Inflammatory macrophage treated with lipopolysaccharide for 1 hour (primary cell): ENCODE results near the gene LCOR.
"Not testable (repeated sequence)": the region's sequence is repeated elsewhere in the genome, so short reads cannot be mapped to it uniquely, and the experiment has no call there.

Experiments
- DNase-seq, 2 donors: peaks; one replicate each; pipeline ENCODE4 v3.0.0-alpha.2; 2020 to 2022

The LCOR gene

GRCh38 chr10:96840841-96841518 is 8.9 kb downstream of the LCOR start:
- DNase-seq = peak; percentile 14 to 29

GRCh38 chr10:96842896-96843723 is 11.0 kb downstream of the LCOR start:
- DNase-seq = no peak

- no peak for DNase-seq
These were observed 11.7 kb downstream of the LCOR start for GRCh38 chr10:96843823-96844222.

- no peak for DNase-seq
These were observed 14.3 kb downstream of the LCOR start for GRCh38 chr10:96846395-96846794.

GRCh38 chr10:96846926-96847325 is 14.8 kb downstream of the LCOR start:
- DNase-seq = no peak

GRCh38 chr10:96847356-96847755 is 15.3 kb downstream of the LCOR start:
- DNase-seq = not testable (repeated sequence)

GRCh38 chr10:96850113-96850512 is 18.0 kb downstream of the LCOR start:
- DNase-seq = no peak

GRCh38 chr10:96850825-96851224 is 18.7 kb downstream of the LCOR start:
- DNase-seq = no peak

GRCh38 chr10:96851281-96851680 is 19.2 kb downstream of the LCOR start:
- no peak for DNase-seq

- DNase-seq = no peak
These were observed 24.2 kb downstream of the LCOR start for GRCh38 chr10:96856317-96856716.

GRCh38 chr10:96857301-96858012 is 25.4 kb downstream of the LCOR start:
- DNase-seq = no peak

GRCh38 chr10:96858038-96858705 is 26.1 kb downstream of the LCOR start:
- no peak for DNase-seq

GRCh38 chr10:96858706-96859050 is 26.6 kb downstream of the LCOR start:
- no peak for DNase-seq

GRCh38 chr10:96860631-96861277 is 28.7 kb downstream of the LCOR start:
- DNase-seq = no peak

GRCh38 chr10:96863922-96864543 is 31.9 kb downstream of the LCOR start:
- no peak for DNase-seq

- DNase-seq = no peak
These were observed 41.0 kb downstream of the LCOR start for GRCh38 chr10:96873086-96873485.

GRCh38 chr10:96873756-96874467 is 41.8 kb downstream of the LCOR start:
- no peak for DNase-seq

GRCh38 chr10:96878057-96878456 is 46.0 kb downstream of the LCOR start:
- no peak for DNase-seq

- DNase-seq = no peak
These were observed 48.5 kb downstream of the LCOR start for GRCh38 chr10:96880575-96880974.

GRCh38 chr10:96889415-96890171 is 57.5 kb downstream of the LCOR start:
- no peak for DNase-seq

GRCh38 chr10:96890172-96890513 is 58.0 kb downstream of the LCOR start:
- peak; percentile 7 to 39 for DNase-seq
